A549 (cell line): ENCODE data around the gene MYH14. TPM values are rescaled to one million over a fixed set of nuclear protein-coding genes. Genes with fewer than 3 reads are reported as not detected.

ENCODE experiments used
- ATAC-seq, 2 experiments: fragments of 200-7000 bp in 1 of 2; fragments of >200 bp in 1 of 2; cut with Nextera tagmentation in 1 of 2; cut with Tn5 transposase in 1 of 2; 3 replicates each; pipeline versions ENCODE4 v1.8.0 to v1.9.1; 2018 to 2020; ENCODE audit warnings: mild to moderate bottlenecking in 1 of 2, moderate library complexity in 1 of 2
- CTCF ChIA-PET: fragments of 300-600 bp; sonication (Branson Sonifier 250); formaldehyde crosslinking; extraction: SDS; loops from one replicate; lab custom pipeline; 2021; ENCODE audit warnings: antibody characterized with exemption, inconsistent platforms; lab: Yijun Ruan, JAX
- POLR2A ChIA-PET: fragments of 350-600 bp; formaldehyde crosslinking; extraction: SDS; loops from one replicate; lab custom pipeline; 2021; ENCODE audit warnings: antibody characterized with exemption, inconsistent platforms; lab: Yijun Ruan, JAX
- DNase-seq, 2 experiments: peaks; one replicate each; pipeline versions ENCODE4 v3.0.0 to v3.0.0-alpha.2; 2011 to 2016; ENCODE audit warnings: low read depth in 1 of 2, low spot score in 1 of 2
- FAIRE-seq: peaks from 2 replicates; lab custom pipeline; 2011; peaks lifted over from hg19 to GRCh38; lab: Jason Lieb, UNC
- H3K27ac ChIP-seq, 2 experiments: fragments of >200 bp; sonication (Bioruptor Twin); formaldehyde crosslinking; 3 replicates each; pipeline ENCODE4 v1.5.1; 2016 to 2017
- H3K4me1 ChIP-seq: fragments of >200 bp; sonication (Bioruptor Twin); formaldehyde crosslinking; 3 replicates; pipeline ENCODE4 v1.6.1; 2016
- H3K4me2 ChIP-seq: fragments of >200 bp; sonication (Bioruptor Twin); formaldehyde crosslinking; 3 replicates; pipeline ENCODE4 v1.6.1; 2016
- H3K4me3 ChIP-seq: fragments of >200 bp; sonication (Bioruptor Twin); formaldehyde crosslinking; 3 replicates; pipeline ENCODE4 v1.5.1; 2016
- H3K9me3 ChIP-seq: fragments of >200 bp; sonication (Bioruptor Twin); formaldehyde crosslinking; 3 replicates; pipeline ENCODE4 v1.6.1; 2016
- ATOH8 ChIP-seq: fragments of 250-450 bp; sonication (Bioruptor Pico); IDR thresholded peaks from 2 replicates; pipeline ENCODE4 v1.5.0; 2020; ENCODE audit warnings: low read depth, mild to moderate bottlenecking, moderate library complexity
- BCL3 ChIP-seq: fragments of >200 bp; sonication (Bioruptor Twin); formaldehyde crosslinking; IDR thresholded peaks from 3 replicates; pipeline ENCODE4 v1.6.1; 2016
- E2F6 ChIP-seq: IDR thresholded peaks from 2 replicates; pipeline ENCODE4 v1.6.1; 2012; ENCODE audit warnings: low read depth, borderline replicate concordance
- ESRRA ChIP-seq: fragments of 150-350 bp; IDR thresholded peaks from 2 replicates; pipeline ENCODE4 v1.6.1; 2014; ENCODE audit warnings: mild to moderate bottlenecking, low read length, borderline replicate concordance
- FOSB ChIP-seq: fragments of 250-450 bp; sonication (Bioruptor Pico); IDR thresholded peaks from 2 replicates; pipeline ENCODE4 v1.5.0; 2020; ENCODE audit warnings: mild to moderate bottlenecking, moderate library complexity
- HMGXB4 ChIP-seq: fragments of 250-450 bp; sonication (Bioruptor Pico); IDR thresholded peaks from 2 replicates; pipeline ENCODE4 v1.5.0; 2021; ENCODE audit warnings: mild to moderate bottlenecking, moderate library complexity, borderline replicate concordance
- JUN ChIP-seq, 2 experiments: fragments of >200 bp; sonication (Bioruptor Twin); formaldehyde crosslinking; IDR thresholded peaks; 2 replicates in 1 of 2; 3 replicates in 1 of 2; pipeline ENCODE4 v1.6.1; 2016 to 2017
- MAX ChIP-seq: IDR thresholded peaks from 2 replicates; pipeline ENCODE4 v1.6.1; 2012
- MAZ ChIP-seq: fragments of 150-350 bp; IDR thresholded peaks from 2 replicates; pipeline ENCODE4 v1.6.1; 2014; ENCODE audit warnings: antibody characterized with exemption, low read depth, low read length, borderline replicate concordance
- NPAS2 ChIP-seq: fragments of 250-450 bp; sonication (Bioruptor Pico); IDR thresholded peaks from 2 replicates; pipeline ENCODE4 v1.8.0; 2022; ENCODE audit warnings: mild to moderate bottlenecking, moderate library complexity, borderline replicate concordance
- PHF8 ChIP-seq: fragments of 200-600 bp; sonication (generic); IDR thresholded peaks from 2 replicates; pipeline ENCODE4 v1.6.1; 2016; ENCODE audit warnings: low read depth, mild to moderate bottlenecking, antibody characterized with exemption, moderate library complexity, borderline replicate concordance
- POLR2A ChIP-seq: IDR thresholded peaks from 2 replicates; pipeline ENCODE4 v1.6.1; 2012; ENCODE audit warnings: mild to moderate bottlenecking, low read length
- RAD21 ChIP-seq, 2 experiments: fragments of >200 bp in 1 of 2; sonication (Bioruptor Twin) in 1 of 2; formaldehyde crosslinking in 1 of 2; IDR thresholded peaks in 1 of 2; conservative IDR thresholded peaks in 1 of 2; 2 replicates in 1 of 2; 3 replicates in 1 of 2; pipeline ENCODE4 v1.6.1; 2012 to 2018; ENCODE audit warnings: inconsistent platforms in 1 of 2
- RCOR1 ChIP-seq: fragments of 150-350 bp; IDR thresholded peaks from 2 replicates; pipeline ENCODE4 v1.6.1; 2014; ENCODE audit warnings: antibody characterized with exemption, low read length, low read depth
- REST ChIP-seq: fragments of 200-600 bp; sonication (generic); IDR thresholded peaks from 2 replicates; pipeline ENCODE4 v1.6.1; 2016; ENCODE audit warnings: antibody characterized with exemption, mild to moderate bottlenecking, moderate library complexity
- RFX5 ChIP-seq: fragments of 450-650 bp; IDR thresholded peaks from 2 replicates; pipeline ENCODE4 v1.7.1; 2014; ENCODE audit warnings: antibody characterized with exemption, mild to moderate bottlenecking, moderate library complexity
- RNF2 ChIP-seq: fragments of 200-600 bp; sonication (generic); IDR thresholded peaks from 2 replicates; pipeline ENCODE4 v1.6.1; 2016; ENCODE audit warnings: low read depth, mild to moderate bottlenecking, antibody characterized with exemption, moderate library complexity, borderline replicate concordance
- TFCP2L1 ChIP-seq: fragments of 250-450 bp; sonication (Bioruptor Pico); IDR thresholded peaks from 2 replicates; pipeline ENCODE4 v1.5.0; 2021; ENCODE audit warnings: mild to moderate bottlenecking
- TP53 ChIP-seq: fragments of 250-450 bp; sonication (Bioruptor Pico); IDR thresholded peaks from 2 replicates; pipeline ENCODE4 v1.5.0; 2021; ENCODE audit warnings: mild to moderate bottlenecking, moderate library complexity
- ZC3H11A ChIP-seq: fragments of 450-650 bp; IDR thresholded peaks from 2 replicates; pipeline ENCODE4 v1.6.1; 2014; ENCODE audit warnings: antibody characterized with exemption, mild to moderate bottlenecking
- WGBS: methylation state at CpG from one replicate; pipeline ENCODE4 v1.1.6; 2017; ENCODE audit errors: missing lambda C conversion rate; 5-methylcytosine and 5-hydroxymethylcytosine counted together
- polyA plus RNA-seq, 4 experiments: library from polyadenylated mRNA; depleted of rRNA in 3 of 4; stranded (reverse); fragments of >200 nt; fragmentation: RNase III in 1 of 4; extraction: RNeasy Plus Mini Kit Qiagen cat#74134 plus additional on column Dnase treatment in 1 of 4; gene quantifications; 2 replicates in 3 of 4; 3 replicates in 1 of 4; pipeline ENCODE4 v1.2.3, GENCODE V29; 2011 to 2017

The MYH14 gene
- polyA plus RNA-seq, 2 of the 4 experiments (the other 2 are of a cell fraction), result 4.0 to 7.0 TPM

GRCh38 chr19:50242581-50242980, 39.2 kb downstream of the MYH14 start:
- CTCF ChIA-PET, result interaction anchor here (0.9 to 1.7 kb wide), 3 partner anchors 11 to 95 kb away, joined by 3 to 5 read pairs (median 3); no protein-coding TSS in a partner anchor
- POLR2A ChIA-PET, result no interaction called here
- Histone ChIP-seq H3K4me3 (no peak overlapping the region), H3K4me2 (no peak overlapping the region), H3K27ac (no peak overlapping the region), H3K4me1 (peaks cover 4% of the 10 kb centered on the region; the same call in 1 of the 3 replicates), H3K9me3 (no peaks in the 10 kb centered on the region)
- DNase-seq (no peak), ATAC-seq (no peak), FAIRE-seq (peak; percentile 79)
- TF ChIP-seq RNF2 (no peak), POLR2A (no peak), HMGXB4 (CRISPR knock-in tag) (no peak), RFX5 (no peak), REST (no peak), PHF8 (no peak)
- WGBS, result 74% methylated on average over 6 of the region's 6 CpGs

- Histone ChIP-seq H3K27ac (no peak overlapping the region), H3K4me1 (peaks cover 4% of the 10 kb centered on the region; the same call in 1 of the 3 replicates), H3K4me2 (no peak overlapping the region), H3K4me3 (no peak overlapping the region), H3K9me3 (no peaks in the 10 kb centered on the region)
- no peak for DNase-seq
- POLR2A ChIA-PET, result no interaction called here
- TF ChIP-seq RCOR1, result no peak
- TF ChIP-seq NPAS2 (CRISPR knock-in tag), result no peak
- TF ChIP-seq MAX, result no peak
- TF ChIP-seq ATOH8, result no peak
- no peak for TF ChIP-seq ESRRA
- no peak for TF ChIP-seq BCL3
- TF ChIP-seq MAZ, result no peak
- no peak for TF ChIP-seq RAD21 (conservative IDR thresholded peaks at IDR 0.05 in 1 of 2, IDR thresholded peaks at IDR 0.05 in 1 of 2)
- no peak for TF ChIP-seq PHF8
- TF ChIP-seq TP53 (CRISPR knock-in tag), result no peak
- TF ChIP-seq FOSB, result no peak
- TF ChIP-seq JUN (IDR thresholded peaks at IDR 0.05), result no peak
- no peak for TF ChIP-seq RFX5
- TF ChIP-seq POLR2A, result no peak
- no peak for TF ChIP-seq TFCP2L1 (CRISPR knock-in tag)
- no peak for TF ChIP-seq ZC3H11A
- no peak for TF ChIP-seq E2F6
- 67% methylated on average over 9 of the region's 9 CpGs for WGBS
- no peak for ATAC-seq
- FAIRE-seq, result no peak
- CTCF ChIA-PET, result interaction anchor here (0.6 to 1.1 kb wide), 4 partner anchors 10 to 992 kb away, joined by 3 to 6 read pairs (median 4); no protein-coding TSS in a partner anchor
These were observed 41.3 kb downstream of the MYH14 start for GRCh38 chr19:50244695-50245094.
